Vagina (tissue), 2 donors: ENCODE data around the gene CSNK1A1. TPM values are rescaled to one million over a fixed set of nuclear protein-coding genes. Genes with fewer than 3 reads are reported as not detected.
"Not testable (repeated sequence)": the region's sequence is repeated elsewhere in the genome, so short reads cannot be mapped to it uniquely, and the experiment has no call there.

Experiments used
- DNase-seq, 2 donors: peaks; one replicate each; pipeline ENCODE4 v3.0.0-alpha.2; 2017; ENCODE audit errors: extremely low spot score in 2 of 2
- H3K27ac ChIP-seq: fragments of 200-600 bp; sonication (generic); one replicate; pipeline ENCODE4 v1.5.1; 2019
- H3K27me3 ChIP-seq: fragments of 200-600 bp; sonication (generic); one replicate; pipeline ENCODE4 v1.5.1; 2019
- H3K36me3 ChIP-seq, 2 donors: fragments of 200-600 bp; sonication (generic); one replicate each; pipeline ENCODE4 v1.5.1; 2017 to 2019
- H3K4me1 ChIP-seq: fragments of 200-600 bp; sonication (generic); one replicate; pipeline ENCODE4 v1.5.1; 2019
- H3K4me3 ChIP-seq, 2 donors: fragments of 200-600 bp; sonication (generic); 1 replicate in 1 of 2; 2 replicates in 1 of 2; pipeline ENCODE4 v1.5.1; 2016 to 2019
- H3K9me3 ChIP-seq: fragments of 200-600 bp; sonication (generic); one replicate; pipeline ENCODE4 v1.5.1; 2019
- POLR2A ChIP-seq, 2 donors: fragments of 450-650 bp; IDR thresholded peaks; one replicate each; pipeline ENCODE4 v1.6.1; 2017; ENCODE audit warnings: antibody characterized with exemption in 2 of 2, mild to moderate bottlenecking in 2 of 2, moderate library complexity in 2 of 2
- POLR2AphosphoS5 ChIP-seq, 2 donors: sonication (generic); formaldehyde crosslinking; IDR thresholded peaks; one replicate each; pipeline ENCODE4 v1.9.0; 2017; ENCODE audit warnings: antibody characterized with exemption in 2 of 2, mild to moderate bottlenecking in 2 of 2, low read depth in 1 of 2; ENCODE audit not compliant: insufficient read depth in 1 of 2
- intact Hi-C: fragments of 100-400 bp; cut with DNase I; formaldehyde crosslinking; loops from one replicate; pipeline ENCODE4 v1.15.1; 2023
- total RNA-seq: library from RNA; depleted of rRNA; stranded (reverse); fragments of >200 nt; gene quantifications from one replicate; pipeline ENCODE4 v1.2.3, GENCODE V29; 2016
- TF ChIP-seq, protein P1 (sequence below), 3 experiments: fragments of 450-650 bp in 2 of 3; fragments of 200-600 bp in 1 of 3; sonication (generic) in 1 of 3; IDR thresholded peaks; one replicate each; pipeline ENCODE4 v1.5.1; 2017 to 2019; ENCODE audit warnings: antibody characterized with exemption in 3 of 3, mild to moderate bottlenecking in 2 of 3, moderate library complexity in 2 of 3

Gene CSNK1A1
- total RNA-seq = 223 TPM

DNA sequence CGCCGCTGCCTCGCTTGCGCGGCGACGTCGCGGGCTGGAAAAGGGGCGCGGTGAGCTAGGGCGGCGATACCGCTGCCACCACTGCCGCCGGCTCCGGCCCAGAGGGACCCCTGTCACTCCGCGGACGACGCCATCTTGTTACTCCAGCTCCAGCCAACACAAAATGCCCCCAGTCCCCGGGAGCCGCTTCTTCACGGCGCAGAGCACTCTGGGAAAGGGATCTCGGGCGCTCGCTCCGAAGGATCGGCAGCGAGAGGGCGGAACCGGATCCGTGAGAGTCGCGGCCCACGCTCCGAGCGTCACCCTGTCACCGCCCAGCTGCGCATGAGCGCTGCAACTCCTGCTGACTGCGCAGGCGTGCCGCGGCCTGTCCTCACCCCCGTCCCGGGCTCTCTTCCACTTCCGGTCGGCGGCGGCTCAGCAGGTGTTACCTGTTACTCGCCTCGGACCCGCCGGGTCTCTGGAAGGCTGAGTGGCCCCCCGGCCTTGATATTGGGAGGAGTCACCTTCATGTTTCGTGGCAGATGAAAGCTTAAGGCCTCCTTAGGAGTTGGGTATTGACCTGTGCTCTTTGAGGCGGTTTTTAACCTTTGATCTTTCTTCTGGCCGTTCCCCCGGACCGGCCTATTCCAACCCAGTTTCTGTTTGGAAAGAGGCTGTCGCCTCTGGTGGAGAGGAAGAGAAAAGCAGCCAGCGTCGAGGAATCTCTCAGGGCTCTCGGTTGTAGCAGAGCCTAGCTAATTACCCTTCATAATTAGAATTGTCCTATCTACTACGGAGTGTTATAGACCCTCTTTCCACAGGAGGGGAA, at the start of gene CSNK1A1:
CSNK1A1 (minus strand) TSS at position 213 of the 811 bp plus-strand sequence. CDS start 475 bp downstream, outside the sequence.
- Histone ChIP-seq H3K4me1 (peaks cover 36% of the 10 kb centered on the region), H3K36me3 (peaks cover 0 to 20% of the 10 kb centered on the region in 2 donors), H3K4me3 (peak within 1 kb of the TSS; percentile 90 to 91), H3K27ac (peak within 1 kb of the TSS; percentile 99), H3K27me3 (no peaks in the 10 kb centered on the region), H3K9me3 (no peaks in the 10 kb centered on the region)
- peak; percentile 97 to 99 for TF ChIP-seq POLR2AphosphoS5 (IDR thresholded peaks at IDR 0.05; ENCODE audit: insufficient read depth in 1 of 2, low read depth in 1 of 2)
- TF ChIP-seq POLR2A (IDR thresholded peaks at IDR 0.05) = peak in 1 of 2 donors; percentile 88
- TF ChIP-seq, protein P1, sequence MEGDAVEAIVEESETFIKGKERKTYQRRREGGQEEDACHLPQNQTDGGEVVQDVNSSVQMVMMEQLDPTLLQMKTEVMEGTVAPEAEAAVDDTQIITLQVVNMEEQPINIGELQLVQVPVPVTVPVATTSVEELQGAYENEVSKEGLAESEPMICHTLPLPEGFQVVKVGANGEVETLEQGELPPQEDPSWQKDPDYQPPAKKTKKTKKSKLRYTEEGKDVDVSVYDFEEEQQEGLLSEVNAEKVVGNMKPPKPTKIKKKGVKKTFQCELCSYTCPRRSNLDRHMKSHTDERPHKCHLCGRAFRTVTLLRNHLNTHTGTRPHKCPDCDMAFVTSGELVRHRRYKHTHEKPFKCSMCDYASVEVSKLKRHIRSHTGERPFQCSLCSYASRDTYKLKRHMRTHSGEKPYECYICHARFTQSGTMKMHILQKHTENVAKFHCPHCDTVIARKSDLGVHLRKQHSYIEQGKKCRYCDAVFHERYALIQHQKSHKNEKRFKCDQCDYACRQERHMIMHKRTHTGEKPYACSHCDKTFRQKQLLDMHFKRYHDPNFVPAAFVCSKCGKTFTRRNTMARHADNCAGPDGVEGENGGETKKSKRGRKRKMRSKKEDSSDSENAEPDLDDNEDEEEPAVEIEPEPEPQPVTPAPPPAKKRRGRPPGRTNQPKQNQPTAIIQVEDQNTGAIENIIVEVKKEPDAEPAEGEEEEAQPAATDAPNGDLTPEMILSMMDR (IDR thresholded peaks at IDR 0.05) = peak; percentile 42 to 87 (median 53)
- intact Hi-C loops = loop anchor here (5.0 kb wide), 1 partner anchor 174 kb away; the partner anchor contains the start of gene IL17B
- peak in 1 of 2 donors; percentile 99 for DNase-seq

DNA sequence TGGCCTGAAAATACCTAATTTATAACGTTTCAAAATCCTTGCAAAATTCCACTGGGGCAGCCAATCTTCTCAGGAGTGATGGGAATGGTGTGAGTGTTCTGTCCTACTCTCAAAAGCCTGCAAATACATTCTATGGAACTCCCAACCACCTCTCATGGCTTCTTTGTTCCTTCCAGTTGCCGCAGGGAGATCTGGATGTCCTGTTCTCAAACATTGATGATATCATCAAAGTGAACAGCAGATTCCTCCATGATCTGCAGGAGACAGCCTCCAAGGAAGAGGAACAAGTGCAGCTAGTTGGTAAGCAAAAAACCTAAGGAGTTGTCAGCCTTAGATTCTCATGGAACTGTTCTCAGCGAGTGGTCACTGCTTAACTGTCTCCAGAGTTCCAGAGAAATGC, 49.7 kb upstream of the CSNK1A1 start:
- H3K4me3 ChIP-seq = no peak overlapping the region
- H3K9me3 ChIP-seq = no peaks in the 10 kb centered on the region
- TF ChIP-seq POLR2A (IDR thresholded peaks at IDR 0.05) (no peak), POLR2AphosphoS5 (IDR thresholded peaks at IDR 0.05; ENCODE audit: insufficient read depth in 1 of 2, low read depth in 1 of 2) (no peak)
- TF ChIP-seq, protein P1 (IDR thresholded peaks at IDR 0.05) = no peak
- H3K4me1 ChIP-seq = peaks cover 15% of the 10 kb centered on the region
- no peaks in the 10 kb centered on the region for H3K27me3 ChIP-seq
- peaks cover 0 to 10% of the 10 kb centered on the region in 2 donors for H3K36me3 ChIP-seq
- no peak overlapping the region for H3K27ac ChIP-seq
- intact Hi-C loops = no loop called here
- DNase-seq = no peak

DNA sequence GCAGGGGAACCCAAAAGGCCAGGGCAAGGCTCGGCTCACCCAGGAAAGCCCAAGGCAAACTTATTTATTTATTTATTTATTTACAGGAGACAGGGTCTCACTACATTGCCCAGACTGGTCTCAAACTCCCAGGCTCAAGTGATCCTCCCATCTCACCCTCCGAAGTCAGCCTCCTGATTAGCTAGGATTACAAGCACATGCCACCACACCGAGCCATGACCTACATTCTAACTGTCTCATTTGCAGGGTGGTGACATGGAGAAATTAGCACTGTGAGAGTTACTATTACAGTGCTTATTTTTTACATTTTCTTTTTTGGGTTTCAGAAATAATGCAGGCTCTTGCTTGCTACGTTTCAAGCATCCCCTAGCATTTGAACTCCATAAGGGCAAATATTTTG, 48.1 kb upstream of the CSNK1A1 start:
- H3K4me1 ChIP-seq = peaks cover 16% of the 10 kb centered on the region
- TF ChIP-seq, protein P1 (IDR thresholded peaks at IDR 0.05) = no peak
- TF ChIP-seq POLR2A (IDR thresholded peaks at IDR 0.05) = no peak
- no peak for TF ChIP-seq POLR2AphosphoS5 (IDR thresholded peaks at IDR 0.05; ENCODE audit: insufficient read depth in 1 of 2, low read depth in 1 of 2)
- no peak overlapping the region for H3K4me3 ChIP-seq
- no peaks in the 10 kb centered on the region for H3K27me3 ChIP-seq
- DNase-seq = no peak
- no peaks in the 10 kb centered on the region for H3K9me3 ChIP-seq
- H3K27ac ChIP-seq = no peak overlapping the region
- peaks cover 0 to 10% of the 10 kb centered on the region in 2 donors for H3K36me3 ChIP-seq
- intact Hi-C loops = no loop called here

DNA sequence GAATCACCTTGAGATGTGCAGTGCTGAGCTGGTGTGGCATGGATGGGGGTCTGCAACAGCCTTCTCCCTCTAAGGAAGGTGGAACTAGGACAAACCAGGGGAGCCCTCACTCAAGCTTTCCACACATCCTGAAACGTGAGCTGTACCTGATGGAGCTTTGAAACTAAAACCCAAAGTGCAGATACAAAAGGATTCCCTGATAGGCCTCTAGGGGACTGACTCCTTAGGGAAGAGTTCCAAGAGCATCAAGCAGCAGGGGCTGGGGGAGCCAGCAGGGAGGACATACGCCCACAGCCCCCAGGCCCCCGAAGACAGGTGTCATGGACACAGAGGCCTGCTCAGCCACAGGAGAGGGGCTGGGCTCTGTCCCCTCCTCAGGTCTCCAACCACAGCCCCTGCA, 47.7 kb upstream of the CSNK1A1 start:
- Histone ChIP-seq H3K27me3 (no peaks in the 10 kb centered on the region), H3K36me3 (peaks cover 0 to 6% of the 10 kb centered on the region in 2 donors), H3K27ac (no peak overlapping the region), H3K4me1 (peaks cover 16% of the 10 kb centered on the region), H3K9me3 (no peaks in the 10 kb centered on the region), H3K4me3 (no peak overlapping the region)
- TF ChIP-seq, protein P1 (IDR thresholded peaks at IDR 0.05) = no peak
- TF ChIP-seq POLR2AphosphoS5 (IDR thresholded peaks at IDR 0.05; ENCODE audit: insufficient read depth in 1 of 2, low read depth in 1 of 2) (no peak), POLR2A (IDR thresholded peaks at IDR 0.05) (no peak)
- no peak for DNase-seq
- intact Hi-C loops = no loop called here

DNA sequence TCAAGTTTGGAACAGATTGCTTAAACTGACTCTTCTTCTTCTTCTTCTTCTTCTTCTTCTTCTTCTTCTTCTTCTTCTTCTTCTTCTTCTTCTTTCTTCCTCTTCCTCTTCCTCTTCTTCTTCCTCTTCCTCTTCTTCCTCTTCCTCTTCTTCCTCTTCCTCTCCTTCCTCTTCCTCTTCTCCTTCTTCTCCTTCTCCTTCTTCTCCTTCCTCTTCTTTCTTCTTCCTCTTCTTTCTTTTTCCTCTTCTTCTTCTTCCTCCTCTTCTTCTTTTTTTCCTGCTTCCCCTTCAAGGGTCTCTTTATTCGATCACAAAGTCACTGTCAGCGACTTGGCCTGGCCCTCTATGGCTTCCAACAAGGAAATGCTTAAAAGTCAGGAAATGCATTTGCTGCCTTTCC, 47.0 kb upstream of the CSNK1A1 start:
- H3K27ac ChIP-seq, DNase-seq, intact Hi-C loops, H3K4me3 ChIP-seq, H3K9me3 ChIP-seq, H3K36me3 ChIP-seq, H3K27me3 ChIP-seq: not testable (repeated sequence)
- peaks cover 16% of the 10 kb centered on the region for H3K4me1 ChIP-seq
